ACC112 (cell line): ENCODE data around the gene RNF151.
A peak's percentile ranks its signal among the peaks of the same experiment; 100 is the strongest.

ENCODE experiments used
- H2AFZ ChIP-seq: fragments of 200-600 bp; sonication (generic); one replicate; pipeline ENCODE4 v1.6.0; 2017; ENCODE audit warnings: antibody characterized with exemption, low read length; ENCODE audit not compliant: unreplicated experiment
- H3K27ac ChIP-seq: fragments of 200-600 bp; sonication (generic); 2 replicates; pipeline ENCODE4 v1.5.1; 2014; ENCODE audit warnings: low read depth, mild to moderate bottlenecking, antibody characterized with exemption, low read length, moderate library complexity
- H3K27me3 ChIP-seq: fragments of 200-600 bp; sonication (generic); 2 replicates; pipeline ENCODE4 v1.6.1; 2014; ENCODE audit warnings: mild to moderate bottlenecking, antibody characterized with exemption, low read length, moderate library complexity, mixed read lengths; ENCODE audit not compliant: insufficient read depth
- H3K36me3 ChIP-seq: fragments of 200-600 bp; sonication (generic); 2 replicates; pipeline ENCODE4 v1.6.1; 2016; ENCODE audit warnings: mild to moderate bottlenecking, antibody characterized with exemption, low read length, moderate library complexity, mixed read lengths; ENCODE audit not compliant: insufficient read depth
- H3K4me1 ChIP-seq: fragments of 200-600 bp; sonication (generic); one replicate; pipeline ENCODE4 v1.6.1; 2016; ENCODE audit warnings: low read length, mixed read lengths; ENCODE audit not compliant: insufficient read depth, unreplicated experiment, control insufficient read depth
- H3K4me3 ChIP-seq: fragments of 200-600 bp; sonication (generic); 2 replicates; pipeline ENCODE4 v1.5.1; 2014; ENCODE audit warnings: mild to moderate bottlenecking, low read depth, low read length
- H3K79me2 ChIP-seq: fragments of 200-600 bp; sonication (generic); one replicate; pipeline ENCODE4 v1.6.0; 2016; ENCODE audit warnings: low read length; ENCODE audit not compliant: control insufficient read depth, unreplicated experiment, insufficient read depth

The RNF151 gene

DNA sequence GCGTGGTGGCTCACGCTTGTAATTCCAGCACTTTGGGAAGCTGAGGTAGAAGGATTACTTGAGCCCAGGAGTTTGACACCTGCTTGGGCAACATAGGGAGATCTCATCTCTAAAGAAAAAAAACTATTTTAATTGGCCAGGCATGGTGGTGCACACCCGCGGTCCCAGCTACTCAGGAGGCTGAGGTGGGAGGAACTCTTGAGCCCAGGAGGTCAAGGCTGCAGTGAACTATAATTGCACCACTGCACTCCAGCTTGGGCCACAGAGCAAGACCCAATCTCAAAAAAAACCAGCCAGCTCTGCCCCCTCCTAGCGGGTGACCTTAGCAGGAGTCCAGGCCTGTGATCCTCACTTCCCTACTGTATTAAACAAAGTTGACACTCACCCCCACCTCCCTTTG lies 42.6 kb upstream of the RNF151 start:
- H2AFZ ChIP-seq = no peak overlapping the region
- H3K36me3 ChIP-seq = no peaks in the 10 kb centered on the region
- no peak overlapping the region for H3K27ac ChIP-seq
- H3K4me1 ChIP-seq = peaks cover 5% of the 10 kb centered on the region
- H3K4me3 ChIP-seq = no peak overlapping the region
- H3K27me3 ChIP-seq = peaks cover 36% of the 10 kb centered on the region
- H3K79me2 ChIP-seq = no peaks in the 10 kb centered on the region

GRCh38 chr16:1926271-1926670 lies 40.4 kb upstream of the RNF151 start:
- Histone ChIP-seq H3K4me3 (no peak overlapping the region), H3K79me2 (no peaks in the 10 kb centered on the region), H3K4me1 (peaks cover 5% of the 10 kb centered on the region), H3K27ac (no peak overlapping the region), H2AFZ (no peak overlapping the region), H3K27me3 (peaks cover 14% of the 10 kb centered on the region), H3K36me3 (no peaks in the 10 kb centered on the region)

- Histone ChIP-seq H3K4me3 (peak overlapping the region; percentile 71), H3K4me1 (no peaks in the 10 kb centered on the region), H3K27me3 (no peaks in the 10 kb centered on the region), H3K27ac (no peak overlapping the region), H2AFZ (peak overlapping the region; percentile 81), H3K79me2 (no peaks in the 10 kb centered on the region), H3K36me3 (no peaks in the 10 kb centered on the region)
These were observed 37.6 kb upstream of the RNF151 start for GRCh38 chr16:1929105-1929504.

DNA sequence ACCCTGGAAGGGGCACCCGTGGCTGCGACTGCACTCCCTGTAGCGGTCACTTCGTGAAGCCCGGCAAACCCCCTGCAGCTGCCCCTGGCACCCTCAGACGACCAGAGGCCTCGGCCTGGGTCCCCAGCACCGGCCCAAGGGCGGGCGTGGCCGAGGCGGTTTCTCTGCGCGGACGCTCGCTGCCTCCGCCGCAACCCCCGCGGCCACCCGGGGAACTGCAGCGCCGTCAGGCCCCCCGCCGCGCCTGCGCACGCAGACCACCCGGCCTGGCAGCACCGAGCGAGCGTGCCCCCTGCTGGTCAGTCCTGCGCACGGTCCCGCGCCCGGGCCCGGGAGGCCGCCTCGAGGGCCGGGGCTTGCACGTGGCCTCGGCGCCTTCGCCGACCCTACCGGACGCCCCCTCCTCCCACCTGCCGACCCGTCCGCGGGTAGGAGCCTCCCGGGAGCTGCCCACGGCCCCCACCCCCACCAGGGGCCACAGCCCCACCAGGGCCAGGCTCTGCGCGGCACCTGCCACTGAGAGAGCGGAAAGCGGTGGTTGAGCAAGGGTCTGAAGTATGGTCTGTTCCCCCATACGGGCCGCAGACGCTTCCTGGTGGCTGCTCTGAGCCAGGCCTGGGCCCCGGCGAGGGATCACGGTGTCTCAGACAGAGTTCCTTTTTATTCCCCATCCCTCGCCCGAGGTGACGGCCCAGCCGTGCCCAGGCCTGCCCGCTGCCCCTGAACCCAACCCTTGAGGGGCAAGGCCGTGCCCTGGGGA lies 36.9 kb upstream of the RNF151 start:
- Histone ChIP-seq H3K4me1 (no peaks in the 10 kb centered on the region), H3K27me3 (no peaks in the 10 kb centered on the region), H3K27ac (no peak overlapping the region), H2AFZ (peak overlapping the region; percentile 94), H3K79me2 (no peaks in the 10 kb centered on the region), H3K4me3 (peak overlapping the region; percentile 71), H3K36me3 (no peaks in the 10 kb centered on the region)

- Histone ChIP-seq H3K27ac (no peak overlapping the region), H3K4me3 (no peak overlapping the region), H3K4me1 (no peaks in the 10 kb centered on the region), H2AFZ (no peak overlapping the region), H3K36me3 (no peaks in the 10 kb centered on the region), H3K79me2 (no peaks in the 10 kb centered on the region), H3K27me3 (no peaks in the 10 kb centered on the region)
These were observed 36.3 kb upstream of the RNF151 start for GRCh38 chr16:1930338-1930720.

GRCh38 chr16:1932050-1933028 lies 34.3 kb upstream of the RNF151 start:
- Histone ChIP-seq H3K27me3 (no peaks in the 10 kb centered on the region), H3K36me3 (no peaks in the 10 kb centered on the region), H3K4me3 (no peak overlapping the region), H2AFZ (no peak overlapping the region), H3K27ac (no peak overlapping the region), H3K4me1 (no peaks in the 10 kb centered on the region), H3K79me2 (no peaks in the 10 kb centered on the region)

GRCh38 chr16:1933097-1933661 lies 33.5 kb upstream of the RNF151 start:
- no peaks in the 10 kb centered on the region for H3K4me1 ChIP-seq
- no peaks in the 10 kb centered on the region for H3K27me3 ChIP-seq
- no peaks in the 10 kb centered on the region for H3K79me2 ChIP-seq
- H2AFZ ChIP-seq = no peak overlapping the region
- H3K4me3 ChIP-seq = no peak overlapping the region
- H3K36me3 ChIP-seq = no peaks in the 10 kb centered on the region
- no peak overlapping the region for H3K27ac ChIP-seq

GRCh38 chr16:1936945-1937479 lies 29.6 kb upstream of the RNF151 start:
- Histone ChIP-seq H3K27ac (no peak overlapping the region), H2AFZ (no peak overlapping the region), H3K36me3 (no peaks in the 10 kb centered on the region), H3K79me2 (no peaks in the 10 kb centered on the region), H3K4me1 (peaks cover 7% of the 10 kb centered on the region), H3K4me3 (no peak overlapping the region), H3K27me3 (no peaks in the 10 kb centered on the region)

- no peaks in the 10 kb centered on the region for H3K27me3 ChIP-seq
- no peaks in the 10 kb centered on the region for H3K36me3 ChIP-seq
- no peaks in the 10 kb centered on the region for H3K79me2 ChIP-seq
- H3K4me3 ChIP-seq = no peak overlapping the region
- no peak overlapping the region for H2AFZ ChIP-seq
- peaks cover 10% of the 10 kb centered on the region for H3K4me1 ChIP-seq
- no peak overlapping the region for H3K27ac ChIP-seq
These were observed 28.3 kb upstream of the RNF151 start for GRCh38 chr16:1938316-1938715.

DNA sequence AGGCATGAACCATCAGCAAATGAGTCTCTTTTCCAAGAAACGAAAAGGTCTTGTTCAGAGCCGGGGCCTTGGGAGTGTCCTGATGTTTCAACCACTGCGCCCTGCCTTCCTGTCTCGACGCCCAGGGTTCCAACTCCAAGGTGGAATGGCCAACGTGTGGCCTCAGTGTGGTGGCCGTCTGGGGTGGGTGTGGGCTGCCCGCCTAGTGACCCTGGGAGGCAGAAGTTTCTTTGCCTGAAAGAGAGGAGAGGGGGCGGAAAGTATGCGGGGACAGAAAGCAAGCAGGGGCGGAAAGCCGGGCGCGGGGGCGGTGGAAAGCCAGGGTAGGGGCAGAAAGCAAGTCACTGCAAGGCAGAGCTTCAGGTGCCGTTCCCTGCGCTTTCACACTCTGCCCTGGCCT lies 27.7 kb upstream of the RNF151 start:
- no peaks in the 10 kb centered on the region for H3K79me2 ChIP-seq
- H3K4me1 ChIP-seq = peaks cover 10% of the 10 kb centered on the region
- no peaks in the 10 kb centered on the region for H3K36me3 ChIP-seq
- no peak overlapping the region for H3K27ac ChIP-seq
- no peak overlapping the region for H3K4me3 ChIP-seq
- H2AFZ ChIP-seq = no peak overlapping the region
- H3K27me3 ChIP-seq = no peaks in the 10 kb centered on the region
